Gastroesophageal sphincter (tissue), 4 donors: ENCODE results near the gene SPEM3. TPM values are rescaled to one million over a fixed set of nuclear protein-coding genes. Genes with fewer than 3 reads are reported as not detected.
A peak's percentile ranks its signal among the peaks of the same experiment; 100 is the strongest.

Experiments used
- ATAC-seq: fragments of 150-250 bp; one replicate; pipeline ENCODE4 v1.9.1; 2016; ENCODE audit warnings: mild to moderate bottlenecking, moderate library complexity
- H3K27ac ChIP-seq, 4 donors: fragments of 200-600 bp; sonication (generic) in 3 of 4; 1 replicate in 3 of 4; 2 replicates in 1 of 4; pipeline ENCODE4 v1.5.1; 2016 to 2019
- H3K27me3 ChIP-seq: fragments of 200-600 bp; sonication (generic); one replicate; pipeline ENCODE4 v1.5.1; 2019
- H3K36me3 ChIP-seq, 2 donors: fragments of 200-600 bp; sonication (generic); one replicate each; pipeline ENCODE4 v1.5.1; 2019; ENCODE audit warnings: control low read depth in 1 of 2
- H3K4me1 ChIP-seq, 3 donors: fragments of 200-600 bp; sonication (generic); 1 replicate in 2 of 3; 2 replicates in 1 of 3; pipeline ENCODE4 v1.5.1; 2016 to 2019; ENCODE audit warnings: control low read depth in 2 of 3
- H3K4me3 ChIP-seq, 2 donors: fragments of 200-600 bp; sonication (generic); one replicate each; pipeline ENCODE4 v1.5.1; 2019; ENCODE audit warnings: mild to moderate bottlenecking in 1 of 2, moderate library complexity in 1 of 2
- H3K9me3 ChIP-seq, 3 donors: fragments of 200-600 bp; sonication (generic); one replicate each; pipeline ENCODE4 v1.5.1; 2017 to 2019; ENCODE audit warnings: control low read depth in 2 of 3
- EP300 ChIP-seq: sonication (generic); formaldehyde crosslinking; IDR thresholded peaks from one replicate; pipeline ENCODE4 v1.6.1; 2017; ENCODE audit warnings: antibody characterized with exemption, mild to moderate bottlenecking
- POLR2A ChIP-seq, 2 donors: fragments of 450-650 bp; IDR thresholded peaks; one replicate each; pipeline ENCODE4 v1.6.1; 2017; ENCODE audit warnings: antibody characterized with exemption in 2 of 2, mild to moderate bottlenecking in 2 of 2, moderate library complexity in 1 of 2
- POLR2AphosphoS5 ChIP-seq: sonication (generic); formaldehyde crosslinking; IDR thresholded peaks from one replicate; pipeline ENCODE4 v1.6.1; 2017; ENCODE audit warnings: antibody characterized with exemption
- WGBS, 2 donors: methylation state at CpG; one replicate each; pipeline ENCODE4 v1.1.5; 2018; ENCODE audit warnings: low coverage in 1 of 2; 5-methylcytosine and 5-hydroxymethylcytosine counted together
- total RNA-seq, 4 donors: library from RNA; depleted of rRNA; stranded (reverse); fragments of >200 nt; gene quantifications; one replicate each; pipeline ENCODE4 v1.1.0, GENCODE V29; 2016
- TF ChIP-seq, protein P1 (sequence below), 4 experiments: fragments of 200-600 bp in 2 of 4; fragments of 450-650 bp in 2 of 4; sonication (generic) in 1 of 4; IDR thresholded peaks; one replicate each; pipeline ENCODE4 v1.5.1; 2017 to 2019; ENCODE audit warnings: antibody characterized with exemption in 4 of 4, mild to moderate bottlenecking in 2 of 4, moderate library complexity in 2 of 4

Gene SPEM3
- total RNA-seq, 4 donors from 2014 or later: 0.08 TPM; not detected in 3

DNA sequence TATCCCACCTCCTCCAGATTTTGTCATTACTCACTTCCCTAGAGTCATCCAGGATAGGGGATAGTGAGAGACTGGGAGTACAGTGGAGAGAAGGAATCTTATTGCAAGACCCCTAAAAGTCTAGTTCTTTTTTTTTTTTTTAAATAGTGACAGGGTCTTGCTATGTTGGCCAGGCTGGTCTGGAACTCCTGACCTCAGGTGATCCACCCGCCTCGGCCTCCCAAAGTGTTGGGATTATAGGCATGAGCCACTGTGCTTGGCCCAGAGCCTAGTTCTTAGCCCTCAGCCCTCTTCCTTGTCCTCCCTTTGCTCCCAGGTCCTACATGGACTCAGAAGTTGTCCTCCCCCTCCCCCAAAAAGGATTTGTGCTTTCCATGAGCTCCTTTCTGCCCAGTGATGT lies 13.5 kb downstream of the SPEM3 start:
- Histone ChIP-seq H3K4me1 (peaks cover 5 to 65% (median 26%) of the 10 kb centered on the region in 3 donors), H3K4me3 (no peak overlapping the region), H3K9me3 (no peaks in the 10 kb centered on the region), H3K36me3 (no peaks in the 10 kb centered on the region), H3K27me3 (peaks cover 97% of the 10 kb centered on the region), H3K27ac (no peak overlapping the region)
- 74% methylated on average over 2 of the region's 2 CpGs; no CpG with 5 or more reads in 1 of the 2 donors for WGBS, 2 donors
- ATAC-seq: no peak
- TF ChIP-seq POLR2AphosphoS5 (no peak), POLR2A (IDR thresholded peaks at IDR 0.05) (no peak), EP300 (no peak)
- TF ChIP-seq, protein P1, sequence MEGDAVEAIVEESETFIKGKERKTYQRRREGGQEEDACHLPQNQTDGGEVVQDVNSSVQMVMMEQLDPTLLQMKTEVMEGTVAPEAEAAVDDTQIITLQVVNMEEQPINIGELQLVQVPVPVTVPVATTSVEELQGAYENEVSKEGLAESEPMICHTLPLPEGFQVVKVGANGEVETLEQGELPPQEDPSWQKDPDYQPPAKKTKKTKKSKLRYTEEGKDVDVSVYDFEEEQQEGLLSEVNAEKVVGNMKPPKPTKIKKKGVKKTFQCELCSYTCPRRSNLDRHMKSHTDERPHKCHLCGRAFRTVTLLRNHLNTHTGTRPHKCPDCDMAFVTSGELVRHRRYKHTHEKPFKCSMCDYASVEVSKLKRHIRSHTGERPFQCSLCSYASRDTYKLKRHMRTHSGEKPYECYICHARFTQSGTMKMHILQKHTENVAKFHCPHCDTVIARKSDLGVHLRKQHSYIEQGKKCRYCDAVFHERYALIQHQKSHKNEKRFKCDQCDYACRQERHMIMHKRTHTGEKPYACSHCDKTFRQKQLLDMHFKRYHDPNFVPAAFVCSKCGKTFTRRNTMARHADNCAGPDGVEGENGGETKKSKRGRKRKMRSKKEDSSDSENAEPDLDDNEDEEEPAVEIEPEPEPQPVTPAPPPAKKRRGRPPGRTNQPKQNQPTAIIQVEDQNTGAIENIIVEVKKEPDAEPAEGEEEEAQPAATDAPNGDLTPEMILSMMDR (IDR thresholded peaks at IDR 0.05): no peak

DNA sequence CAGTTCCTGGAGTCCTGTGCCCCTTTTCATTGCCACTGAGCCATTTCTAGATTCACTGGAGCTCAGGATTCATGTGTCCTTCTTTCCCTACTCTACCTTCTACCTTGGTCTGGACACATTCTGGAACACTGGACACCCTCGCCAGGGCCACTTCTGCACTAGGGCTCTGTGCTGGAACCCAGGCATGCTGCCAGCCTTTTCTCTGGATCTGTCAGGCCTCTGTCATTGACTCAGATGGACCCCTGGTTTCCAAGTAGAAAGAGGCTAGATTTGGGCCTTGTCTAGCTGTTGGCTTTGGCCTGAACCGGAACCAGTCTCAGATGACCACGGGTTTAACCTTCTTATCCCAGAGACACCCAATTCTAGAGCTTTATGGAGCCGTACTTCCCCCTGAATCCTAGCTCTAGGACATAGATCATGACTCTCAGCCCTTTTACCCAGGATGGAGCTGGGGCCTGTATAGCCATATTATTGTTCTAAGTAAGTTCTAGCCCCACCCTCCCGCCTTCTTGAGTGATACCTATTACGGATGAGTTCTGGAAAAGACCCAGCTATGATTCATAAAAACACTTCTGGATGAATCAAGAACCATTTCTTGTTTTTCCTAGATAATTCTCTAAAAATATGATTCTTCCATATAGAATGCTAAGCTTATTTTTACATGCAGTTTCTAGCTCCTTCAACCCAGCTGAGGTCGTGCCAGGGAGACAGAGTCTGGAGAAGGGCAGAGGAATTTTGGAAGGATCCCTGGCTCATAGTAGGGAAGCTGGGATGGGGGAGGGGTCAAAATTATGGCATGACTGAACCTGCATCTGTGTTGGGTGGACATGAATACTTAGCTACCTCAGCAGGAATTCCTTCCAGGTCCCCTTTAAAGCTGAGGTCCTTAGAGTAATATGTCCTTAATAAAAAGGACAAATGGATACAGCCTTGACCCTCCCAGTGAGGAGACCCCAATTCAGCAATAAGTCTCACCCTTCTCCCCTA lies 15.1 kb downstream of the SPEM3 start:
- Histone ChIP-seq H3K36me3 (no peaks in the 10 kb centered on the region), H3K27me3 (peaks cover 97% of the 10 kb centered on the region), H3K4me1 (peaks cover 3 to 49% (median 22%) of the 10 kb centered on the region in 3 donors), H3K4me3 (no peak overlapping the region), H3K9me3 (no peaks in the 10 kb centered on the region), H3K27ac (no peak overlapping the region)
- no peak for TF ChIP-seq POLR2A (IDR thresholded peaks at IDR 0.05)
- TF ChIP-seq, protein P1 (IDR thresholded peaks at IDR 0.05): no peak
- WGBS, 2 donors: 71 to 90% methylated on average over 5 to 7 of the region's 7 CpGs
- no peak for ATAC-seq

DNA sequence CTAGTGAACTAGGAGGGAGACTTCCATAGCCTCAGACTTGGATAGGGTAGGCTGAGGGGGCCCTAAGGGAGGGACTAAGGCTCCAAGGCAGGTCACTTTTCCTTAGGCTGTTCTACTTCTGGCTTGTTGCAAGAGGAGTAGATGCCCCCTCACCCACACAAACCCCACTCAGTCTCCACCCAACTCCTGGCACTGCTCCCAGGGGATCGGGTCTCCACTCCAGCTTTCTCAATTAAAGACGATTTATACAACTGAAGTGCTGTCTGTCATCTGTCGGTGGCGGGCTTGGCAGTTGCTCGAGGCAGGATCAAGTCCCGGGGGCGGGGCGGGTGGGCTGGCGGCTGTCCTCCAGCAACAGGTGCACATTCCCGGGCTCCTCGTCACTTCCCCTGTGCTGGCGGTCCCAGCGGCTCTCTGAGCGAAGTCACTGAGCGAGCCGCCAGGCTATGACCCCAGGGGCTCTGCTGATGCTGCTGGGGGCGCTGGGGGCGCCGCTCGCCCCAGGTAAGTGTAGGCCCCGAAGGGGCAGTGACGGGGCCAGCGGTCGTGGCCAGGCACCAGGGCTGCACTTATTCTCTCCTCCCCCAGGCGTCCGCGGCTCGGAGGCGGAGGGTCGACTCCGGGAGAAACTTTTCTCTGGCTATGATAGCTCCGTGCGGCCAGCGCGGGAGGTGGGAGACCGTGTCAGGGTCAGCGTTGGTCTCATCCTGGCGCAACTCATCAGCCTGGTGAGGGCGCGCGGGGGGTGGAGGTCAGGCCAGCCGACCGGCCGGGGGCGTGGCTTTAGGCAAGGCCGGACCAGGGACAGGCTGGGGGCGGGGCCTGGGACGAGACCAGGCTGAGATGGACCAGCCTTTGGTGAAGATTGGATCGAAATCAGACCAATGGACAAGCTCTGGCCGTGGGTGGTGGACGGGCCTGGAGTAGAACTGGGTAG lies 16.3 kb downstream of the SPEM3 start, which contains the start of gene CHRNB1:
CHRNB1 (plus strand) TSS at position 380 of the 937 bp plus-strand sequence; CDS start at position 447, 67 bp downstream.
- Histone ChIP-seq H3K36me3 (no peaks in the 10 kb centered on the region), H3K27ac (peak within 1 kb of the TSS in 1 of 4 donors; percentile 39), H3K4me3 (peak within 1 kb of the TSS; percentile 6 to 44), H3K27me3 (peaks cover 91% of the 10 kb centered on the region), H3K4me1 (peaks cover 0 to 37% (median 16%) of the 10 kb centered on the region in 3 donors), H3K9me3 (no peaks in the 10 kb centered on the region)
- WGBS, 2 donors: 0% methylated on average over 1 to 4 of the region's 51 CpGs
- TF ChIP-seq EP300: no peak
- TF ChIP-seq, protein P1 (IDR thresholded peaks at IDR 0.05): peak in 1 of 4 experiments; percentile 19
- ATAC-seq: peak; percentile 73

DNA sequence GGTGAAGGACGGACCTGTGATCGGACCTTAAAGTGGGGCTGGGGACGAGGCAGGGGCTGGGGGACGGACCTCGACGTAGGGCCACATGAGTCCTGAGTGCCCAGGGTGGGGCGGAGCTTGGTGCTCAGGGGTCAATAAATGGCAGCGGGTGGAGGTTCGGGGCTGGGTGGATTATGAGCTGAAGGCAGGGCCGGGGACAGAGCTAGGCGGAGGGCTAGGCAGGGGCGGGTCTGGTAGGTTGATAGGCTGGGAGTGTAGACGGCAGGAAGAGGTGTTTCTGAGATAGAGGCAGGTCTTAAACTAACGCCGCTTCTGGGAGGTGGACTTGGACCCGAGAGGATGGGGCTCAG lies 16.9 kb downstream of the SPEM3 start:
- H3K36me3 ChIP-seq: no peaks in the 10 kb centered on the region
- H3K27me3 ChIP-seq: peaks cover 85% of the 10 kb centered on the region
- ATAC-seq: peak; percentile 40
- 10 to 18% methylated on average over 14 of the region's 16 CpGs for WGBS, 2 donors
- TF ChIP-seq EP300 (no peak), POLR2AphosphoS5 (no peak), POLR2A (IDR thresholded peaks at IDR 0.05) (no peak)
- TF ChIP-seq, protein P1 (IDR thresholded peaks at IDR 0.05): no peak
- H3K4me3 ChIP-seq: peak overlapping the region in 1 of 2 donors; percentile 44
- no peak overlapping the region for H3K27ac ChIP-seq
- H3K9me3 ChIP-seq: no peaks in the 10 kb centered on the region
- H3K4me1 ChIP-seq: peaks cover 0 to 31% (median 9%) of the 10 kb centered on the region in 3 donors
